GM23338 (cell line): ENCODE measurements around the gene PTTG1IP. TPM values are rescaled to one million over a fixed set of nuclear protein-coding genes. Genes with fewer than 3 reads are reported as not detected.

Experiments used
- EZH2 ChIP-seq: fragments of 200-600 bp; sonication (generic); IDR thresholded peaks from one replicate; pipeline ENCODE4 v1.8.0; 2017; ENCODE audit warnings: antibody characterized with exemption, mild to moderate bottlenecking, low read depth; ENCODE audit not compliant: unreplicated experiment
- EZH2phosphoT487 ChIP-seq: fragments of 200-600 bp; sonication (generic); IDR thresholded peaks from one replicate; pipeline ENCODE4 v1.8.1; 2018; ENCODE audit warnings: antibody characterized with exemption; ENCODE audit not compliant: unreplicated experiment
- ZNF462 ChIP-seq: fragments of 250-450 bp; sonication (Bioruptor Pico); IDR thresholded peaks from 2 replicates; pipeline ENCODE4 v1.5.0; 2020; ENCODE audit warnings: mild to moderate bottlenecking, moderate library complexity
- polyA plus RNA-seq: library from polyadenylated mRNA; unstranded; fragments of >200 nt; fragmentation: Nextera tagmentation; extraction: Ambion mirVana; gene quantifications from 2 replicates; pipeline ENCODE4 v1.2.1, GENCODE V29; 2016
- total RNA-seq: library from RNA; depleted of rRNA; stranded (reverse); fragments of >200 nt; shearing (Covaris generic); gene quantifications from 2 replicates; pipeline ENCODE4 v1.2.3, GENCODE V29; 2014
- TF ChIP-seq, protein P1 (sequence below), 2 experiments: fragments of 200-600 bp in 1 of 2; sonication (generic) in 1 of 2; conservative IDR thresholded peaks; 2 replicates each; pipeline versions ENCODE4 v1.5.1 to v1.6.1; 2016 to 2017; ENCODE audit warnings: antibody characterized with exemption in 2 of 2, low read depth in 2 of 2, mild to moderate bottlenecking in 2 of 2, moderate library complexity in 1 of 2

The PTTG1IP gene
- total and polyA plus RNA-seq, 2 experiments from 2014 or later: 99.9 to 172 TPM

GRCh38 chr21:44853601-44854390 is 19.7 kb downstream of the PTTG1IP start (continued):
- no peak for TF ChIP-seq ZNF462 (CRISPR knock-in tag)
- TF ChIP-seq EZH2phosphoT487: no peak
- TF ChIP-seq, protein P1, sequence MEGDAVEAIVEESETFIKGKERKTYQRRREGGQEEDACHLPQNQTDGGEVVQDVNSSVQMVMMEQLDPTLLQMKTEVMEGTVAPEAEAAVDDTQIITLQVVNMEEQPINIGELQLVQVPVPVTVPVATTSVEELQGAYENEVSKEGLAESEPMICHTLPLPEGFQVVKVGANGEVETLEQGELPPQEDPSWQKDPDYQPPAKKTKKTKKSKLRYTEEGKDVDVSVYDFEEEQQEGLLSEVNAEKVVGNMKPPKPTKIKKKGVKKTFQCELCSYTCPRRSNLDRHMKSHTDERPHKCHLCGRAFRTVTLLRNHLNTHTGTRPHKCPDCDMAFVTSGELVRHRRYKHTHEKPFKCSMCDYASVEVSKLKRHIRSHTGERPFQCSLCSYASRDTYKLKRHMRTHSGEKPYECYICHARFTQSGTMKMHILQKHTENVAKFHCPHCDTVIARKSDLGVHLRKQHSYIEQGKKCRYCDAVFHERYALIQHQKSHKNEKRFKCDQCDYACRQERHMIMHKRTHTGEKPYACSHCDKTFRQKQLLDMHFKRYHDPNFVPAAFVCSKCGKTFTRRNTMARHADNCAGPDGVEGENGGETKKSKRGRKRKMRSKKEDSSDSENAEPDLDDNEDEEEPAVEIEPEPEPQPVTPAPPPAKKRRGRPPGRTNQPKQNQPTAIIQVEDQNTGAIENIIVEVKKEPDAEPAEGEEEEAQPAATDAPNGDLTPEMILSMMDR (conservative IDR thresholded peaks at IDR 0.05; ENCODE audit: low read depth in 2 of 2): no peak
- TF ChIP-seq EZH2: no peak
